Prostate gland (tissue), 2 donors: ENCODE results near the gene APOBEC3A.
"Not testable (repeated sequence)": the region's sequence is repeated elsewhere in the genome, so short reads cannot be mapped to it uniquely, and the experiment has no call there.

Experiments
- POLR2A ChIP-seq: fragments of 450-650 bp; IDR thresholded peaks from one replicate; pipeline ENCODE4 v1.6.1; 2016; ENCODE audit warnings: antibody characterized with exemption, mild to moderate bottlenecking
- POLR2AphosphoS5 ChIP-seq: sonication (generic); formaldehyde crosslinking; IDR thresholded peaks from one replicate; pipeline ENCODE4 v1.6.1; 2017; ENCODE audit warnings: antibody characterized with exemption
- TF ChIP-seq, protein P1 (sequence below), 4 experiments: fragments of 200-600 bp in 2 of 4; fragments of 450-650 bp in 2 of 4; sonication (generic) in 2 of 4; IDR thresholded peaks; 1 replicate in 3 of 4; 2 replicates in 1 of 4; pipeline ENCODE4 v1.5.1; 2016 to 2019; ENCODE audit warnings: antibody characterized with exemption in 4 of 4, mild to moderate bottlenecking in 2 of 4, moderate library complexity in 2 of 4

DNA sequence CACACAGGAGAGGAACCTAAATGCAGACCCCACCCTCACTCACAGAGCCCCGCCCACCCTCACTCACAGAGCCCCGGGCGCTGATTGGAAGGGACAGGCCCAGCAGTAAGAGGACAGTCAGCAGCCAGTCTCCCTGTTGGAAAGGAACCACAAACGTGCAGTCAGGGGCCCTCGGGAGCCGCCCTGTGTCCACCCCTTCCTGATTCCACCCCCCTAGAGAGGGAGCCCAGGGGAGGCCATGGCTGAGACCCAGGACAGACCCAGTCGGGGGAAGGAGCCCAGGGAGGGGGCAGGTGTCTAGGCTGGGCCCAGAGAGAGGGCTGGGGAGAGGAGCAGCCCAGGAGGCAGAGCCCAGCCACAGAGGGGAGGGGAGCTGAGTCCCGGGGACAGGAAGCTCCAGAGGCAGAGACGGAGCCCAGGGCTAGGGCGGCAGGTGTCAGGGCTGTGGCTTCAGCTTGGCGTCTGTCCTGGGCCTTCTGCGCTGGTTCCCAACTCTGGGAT, 35.5 kb downstream of the APOBEC3A start:
- TF ChIP-seq, protein P1, sequence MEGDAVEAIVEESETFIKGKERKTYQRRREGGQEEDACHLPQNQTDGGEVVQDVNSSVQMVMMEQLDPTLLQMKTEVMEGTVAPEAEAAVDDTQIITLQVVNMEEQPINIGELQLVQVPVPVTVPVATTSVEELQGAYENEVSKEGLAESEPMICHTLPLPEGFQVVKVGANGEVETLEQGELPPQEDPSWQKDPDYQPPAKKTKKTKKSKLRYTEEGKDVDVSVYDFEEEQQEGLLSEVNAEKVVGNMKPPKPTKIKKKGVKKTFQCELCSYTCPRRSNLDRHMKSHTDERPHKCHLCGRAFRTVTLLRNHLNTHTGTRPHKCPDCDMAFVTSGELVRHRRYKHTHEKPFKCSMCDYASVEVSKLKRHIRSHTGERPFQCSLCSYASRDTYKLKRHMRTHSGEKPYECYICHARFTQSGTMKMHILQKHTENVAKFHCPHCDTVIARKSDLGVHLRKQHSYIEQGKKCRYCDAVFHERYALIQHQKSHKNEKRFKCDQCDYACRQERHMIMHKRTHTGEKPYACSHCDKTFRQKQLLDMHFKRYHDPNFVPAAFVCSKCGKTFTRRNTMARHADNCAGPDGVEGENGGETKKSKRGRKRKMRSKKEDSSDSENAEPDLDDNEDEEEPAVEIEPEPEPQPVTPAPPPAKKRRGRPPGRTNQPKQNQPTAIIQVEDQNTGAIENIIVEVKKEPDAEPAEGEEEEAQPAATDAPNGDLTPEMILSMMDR (IDR thresholded peaks at IDR 0.05): not testable (repeated sequence)
- not testable (repeated sequence) for TF ChIP-seq POLR2A, POLR2AphosphoS5
